HG03196 (cell line): ENCODE data around the gene RSBN1.
"Not testable (repeated sequence)": the region's sequence is repeated elsewhere in the genome, so short reads cannot be mapped to it uniquely, and the experiment has no call there.

Experiments used
- ATAC-seq: cut with Tn5 transposase; IDR thresholded peaks from one replicate; pipeline ENCODE4 v1.9.1; 2021; ENCODE audit not compliant: unreplicated experiment

The RSBN1 gene

GRCh38 chr1:113783254-113784103, 28.8 kb downstream of the RSBN1 start:
- peak; percentile 82 for ATAC-seq

- no peak for ATAC-seq
Measured at GRCh38 chr1:113782406-113782805, 29.9 kb downstream of the RSBN1 start.

GRCh38 chr1:113780374-113781146, 31.7 kb downstream of the RSBN1 start:
- no peak for ATAC-seq

- no peak for ATAC-seq
Measured at GRCh38 chr1:113779542-113779941, 32.7 kb downstream of the RSBN1 start.

GRCh38 chr1:113777561-113777960, 34.7 kb downstream of the RSBN1 start:
- no peak for ATAC-seq

- no peak for ATAC-seq
Measured at GRCh38 chr1:113770031-113770430, 42.2 kb downstream of the RSBN1 start.

GRCh38 chr1:113769601-113769970, 42.7 kb downstream of the RSBN1 start:
- no peak for ATAC-seq

- ATAC-seq, result no peak
Measured at GRCh38 chr1:113768916-113769600, 43.2 kb downstream of the RSBN1 start.

GRCh38 chr1:113765306-113766230, 46.7 kb downstream of the RSBN1 start:
- no peak for ATAC-seq

GRCh38 chr1:113763661-113764060, 48.6 kb downstream of the RSBN1 start:
- ATAC-seq, result no peak

GRCh38 chr1:113761937-113762336, 50.3 kb downstream of the RSBN1 start:
- ATAC-seq, result no peak

- ATAC-seq, result no peak
Measured at GRCh38 chr1:113760102-113761080, 51.9 kb downstream of the RSBN1 start.

- peak; percentile 83 for ATAC-seq
Measured at GRCh38 chr1:113759333-113760101, 52.8 kb downstream of the RSBN1 start, which contains the start of gene PHTF1. TSS of gene PHTF1 (minus strand) at chr1:113759486. CDS start at chr1:113758703, 783 bp downstream.

- ATAC-seq, result peak; percentile 42
Measured at GRCh38 chr1:113758631-113759332, 53.5 kb downstream of the RSBN1 start.

GRCh38 chr1:113756461-113756860, 55.8 kb downstream of the RSBN1 start:
- no peak for ATAC-seq

- ATAC-seq, result not testable (repeated sequence)
Measured at GRCh38 chr1:113753333-113753732, 58.9 kb downstream of the RSBN1 start.

- ATAC-seq, result no peak
Measured at GRCh38 chr1:113751516-113751915, 60.8 kb downstream of the RSBN1 start.

GRCh38 chr1:113751114-113751513, 61.2 kb downstream of the RSBN1 start:
- ATAC-seq, result no peak
